Kidney glomerular epithelial cell (primary cell): Measurements from ENCODE around the gene ANXA11.
"Not testable (repeated sequence)": the region's sequence is repeated elsewhere in the genome, so short reads cannot be mapped to it uniquely, and the experiment has no call there.

Source experiments
- DNase-seq: peaks from one replicate; lab custom pipeline; 2025; lab: John Stamatoyannopoulos, UW

Gene ANXA11

GRCh38 chr10:80145406-80146308, 59.7 kb downstream of the ANXA11 start:
- not testable (repeated sequence) for DNase-seq

- DNase-seq, result no peak
Measured at GRCh38 chr10:80144696-80145131, 60.6 kb downstream of the ANXA11 start.

GRCh38 chr10:80144067-80144695, 61.2 kb downstream of the ANXA11 start:
- DNase-seq, result no peak

GRCh38 chr10:80141696-80142460, 63.5 kb downstream of the ANXA11 start:
- no peak for DNase-seq

GRCh38 chr10:80140251-80140650, 65.1 kb downstream of the ANXA11 start:
- no peak for DNase-seq

GRCh38 chr10:80139265-80139664, 66.1 kb downstream of the ANXA11 start:
- no peak for DNase-seq

- no peak for DNase-seq
Measured at GRCh38 chr10:80137920-80138319, 67.4 kb downstream of the ANXA11 start.

GRCh38 chr10:80137031-80137862, 68.1 kb downstream of the ANXA11 start:
- DNase-seq, result no peak

GRCh38 chr10:80136134-80136571, 69.2 kb downstream of the ANXA11 start:
- DNase-seq, result no peak

GRCh38 chr10:80133687-80134086, 71.7 kb downstream of the ANXA11 start:
- DNase-seq, result not testable (repeated sequence)

- no peak for DNase-seq
Measured at GRCh38 chr10:80133206-80133605, 72.1 kb downstream of the ANXA11 start.

GRCh38 chr10:80132299-80133139, 72.8 kb downstream of the ANXA11 start, which contains the start of gene PLAC9:
Gene PLAC9 (plus strand): TSS chr10:80132730. CDS start chr10:80132763, 33 bp downstream.
- no peak for DNase-seq

GRCh38 chr10:80131499-80131901, 73.8 kb downstream of the ANXA11 start:
- no peak for DNase-seq

GRCh38 chr10:80126876-80127275, 78.5 kb downstream of the ANXA11 start:
- DNase-seq, result no peak

GRCh38 chr10:80122746-80123145, 82.6 kb downstream of the ANXA11 start:
- DNase-seq, result no peak

GRCh38 chr10:80122110-80122710, 83.1 kb downstream of the ANXA11 start:
- DNase-seq, result no peak

GRCh38 chr10:80118669-80119068, 86.7 kb downstream of the ANXA11 start:
- DNase-seq, result no peak

GRCh38 chr10:80110986-80111385, 94.4 kb downstream of the ANXA11 start:
- DNase-seq, result no peak

GRCh38 chr10:80108576-80109239, 96.6 kb downstream of the ANXA11 start:
- no peak for DNase-seq
